ENCODE results near the gene MOK. TPM values are rescaled to one million over a fixed set of nuclear protein-coding genes. Genes with fewer than 3 reads are reported as not detected.

The MOK gene
- total RNA-seq, 2 donors from 2014 or later, result 4.8 to 6.9 TPM

DNA sequence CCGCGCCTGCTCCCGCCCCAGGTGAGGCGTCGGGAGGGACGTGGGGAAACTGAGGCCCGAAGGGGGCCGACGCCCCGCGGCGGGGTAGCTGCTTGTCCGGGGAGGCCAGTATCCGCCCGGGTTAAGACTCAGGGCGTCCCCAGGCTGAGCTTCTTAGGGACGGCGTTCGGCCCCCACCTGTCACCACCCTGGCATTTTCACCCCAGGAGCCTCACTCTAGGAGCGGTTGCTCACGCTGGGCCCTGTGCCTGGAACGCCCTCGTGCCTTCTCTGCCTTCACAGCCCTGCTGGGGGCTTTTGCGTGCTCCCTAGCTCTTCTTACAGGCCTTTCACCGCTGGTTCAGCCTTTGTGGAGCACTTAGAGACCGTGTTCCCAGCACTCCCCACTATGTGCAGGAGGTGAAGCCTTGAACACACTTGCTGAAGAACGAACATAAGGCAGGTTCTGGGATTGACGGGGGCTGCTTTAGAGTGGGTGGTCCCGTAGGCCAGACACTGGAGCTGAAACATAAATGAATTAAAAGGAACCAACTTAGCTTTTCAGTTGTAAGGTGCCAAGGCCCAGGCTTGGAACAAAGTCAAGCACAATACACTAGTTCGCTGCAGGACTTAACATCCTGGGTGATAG, 15.2 kb upstream of the MOK start:
- TF ChIP-seq, protein P1, sequence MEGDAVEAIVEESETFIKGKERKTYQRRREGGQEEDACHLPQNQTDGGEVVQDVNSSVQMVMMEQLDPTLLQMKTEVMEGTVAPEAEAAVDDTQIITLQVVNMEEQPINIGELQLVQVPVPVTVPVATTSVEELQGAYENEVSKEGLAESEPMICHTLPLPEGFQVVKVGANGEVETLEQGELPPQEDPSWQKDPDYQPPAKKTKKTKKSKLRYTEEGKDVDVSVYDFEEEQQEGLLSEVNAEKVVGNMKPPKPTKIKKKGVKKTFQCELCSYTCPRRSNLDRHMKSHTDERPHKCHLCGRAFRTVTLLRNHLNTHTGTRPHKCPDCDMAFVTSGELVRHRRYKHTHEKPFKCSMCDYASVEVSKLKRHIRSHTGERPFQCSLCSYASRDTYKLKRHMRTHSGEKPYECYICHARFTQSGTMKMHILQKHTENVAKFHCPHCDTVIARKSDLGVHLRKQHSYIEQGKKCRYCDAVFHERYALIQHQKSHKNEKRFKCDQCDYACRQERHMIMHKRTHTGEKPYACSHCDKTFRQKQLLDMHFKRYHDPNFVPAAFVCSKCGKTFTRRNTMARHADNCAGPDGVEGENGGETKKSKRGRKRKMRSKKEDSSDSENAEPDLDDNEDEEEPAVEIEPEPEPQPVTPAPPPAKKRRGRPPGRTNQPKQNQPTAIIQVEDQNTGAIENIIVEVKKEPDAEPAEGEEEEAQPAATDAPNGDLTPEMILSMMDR (IDR thresholded peaks at IDR 0.05), result no peak
- Histone ChIP-seq H3K4me1 (peaks cover 7% of the 10 kb centered on the region), H3K9me3 (no peaks in the 10 kb centered on the region), H3K27ac (peak overlapping the region; percentile 80), H3K36me3 (no peaks in the 10 kb centered on the region), H3K9ac (ENCODE audit: low read depth in 2 of 2, low read length in 2 of 2) (peak overlapping the region; percentile 80 to 88), H3K27me3 (no peaks in the 10 kb centered on the region), H3K4me3 (peak overlapping the region; percentile 83)
- DNase-seq, result peak; percentile 48
- intact Hi-C loops (cut with DNase I), result no loop called here

DNA sequence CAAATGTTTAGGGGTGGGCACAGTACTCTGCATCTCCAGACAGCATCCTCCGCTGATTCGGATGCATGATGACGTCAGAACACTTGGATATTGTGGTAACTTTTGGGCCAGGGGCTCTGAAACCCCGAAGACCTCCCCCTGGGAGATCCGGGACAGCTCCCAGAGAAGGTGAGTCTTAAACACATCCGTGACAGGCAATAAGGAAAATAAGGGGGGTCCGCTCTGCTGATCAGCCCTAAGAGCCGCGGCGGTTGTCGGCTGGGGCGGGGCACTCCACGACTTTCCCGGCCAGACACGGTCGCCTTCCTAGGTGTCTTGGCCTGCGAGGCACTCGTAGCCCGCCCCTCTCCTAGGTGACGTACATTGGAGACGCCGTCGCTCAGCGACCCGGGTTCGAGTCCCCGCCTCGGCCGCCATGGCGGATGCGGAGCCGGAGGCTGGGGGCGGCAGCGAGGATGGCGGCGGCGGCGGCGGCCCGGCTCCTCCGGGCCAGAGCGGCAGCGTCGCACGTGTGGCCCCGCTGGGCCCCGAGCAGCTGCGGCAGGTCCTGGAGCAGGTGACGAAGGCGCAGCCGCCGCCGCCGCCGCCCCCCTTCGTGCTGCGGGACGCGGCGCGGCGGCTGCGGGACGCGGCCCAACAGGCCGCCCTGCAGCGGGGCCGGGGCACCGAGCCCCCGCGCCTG, 14.5 kb upstream of the MOK start, which contains the start of gene ZNF839:
TSS of gene ZNF839 (plus strand) at position 396 of the 682 bp plus-strand sequence. CDS start at position 416, 20 bp downstream.
- H3K4me1 ChIP-seq, result peaks cover 7% of the 10 kb centered on the region
- peak within 1 kb of the TSS; percentile 82 to 88 for H3K9ac ChIP-seq (ENCODE audit: low read depth in 2 of 2, low read length in 2 of 2)
- no peaks in the 10 kb centered on the region for H3K36me3 ChIP-seq
- H3K4me3 ChIP-seq, result peak within 1 kb of the TSS; percentile 83
- intact Hi-C loops (cut with DNase I), result loop anchor here (10.0 kb wide), 1 partner anchor 355 kb away; the partner anchor contains the start of gene DYNC1H1
- DNase-seq, result peak; percentile 94
- no peaks in the 10 kb centered on the region for H3K9me3 ChIP-seq
- TF ChIP-seq, protein P1 (IDR thresholded peaks at IDR 0.05), result no peak
- H3K27ac ChIP-seq, result peak within 1 kb of the TSS; percentile 80
- H3K27me3 ChIP-seq, result no peaks in the 10 kb centered on the region

DNA sequence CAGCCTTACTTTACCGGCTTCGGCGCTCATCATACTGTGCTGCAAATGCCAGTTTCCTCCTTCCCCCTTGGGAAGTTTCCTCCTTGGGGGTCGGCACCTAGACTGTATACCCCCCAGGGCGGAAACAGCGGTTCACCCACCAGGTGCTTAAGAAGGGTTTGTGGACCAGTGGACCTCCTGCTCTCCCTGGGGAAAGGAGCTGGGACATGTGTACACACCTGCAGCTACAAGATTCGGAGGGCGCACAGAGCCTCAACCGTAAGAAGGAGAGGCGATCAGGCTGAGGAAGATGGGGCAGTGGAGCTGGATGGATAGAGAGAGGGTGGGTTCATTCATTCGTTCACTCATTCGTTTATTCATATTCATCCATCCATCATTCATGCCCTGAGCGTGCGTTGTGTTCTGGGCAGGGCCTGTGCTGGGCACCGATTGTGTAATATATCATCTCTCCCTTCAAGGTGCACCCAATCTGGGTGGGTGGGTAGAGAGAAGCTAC, 13.9 kb upstream of the MOK start:
- H3K27ac ChIP-seq, result peak overlapping the region; percentile 80
- peaks cover 7% of the 10 kb centered on the region for H3K4me1 ChIP-seq
- peak overlapping the region; percentile 82 to 88 for H3K9ac ChIP-seq (ENCODE audit: low read depth in 2 of 2, low read length in 2 of 2)
- peak; percentile 30 for DNase-seq
- peak overlapping the region; percentile 83 for H3K4me3 ChIP-seq
- H3K27me3 ChIP-seq, result no peaks in the 10 kb centered on the region
- H3K9me3 ChIP-seq, result no peaks in the 10 kb centered on the region
- intact Hi-C loops (cut with DNase I), result loop anchor here (10.0 kb wide), 1 partner anchor 354 kb away; the partner anchor contains the start of gene DYNC1H1
- H3K36me3 ChIP-seq, result no peaks in the 10 kb centered on the region
- TF ChIP-seq, protein P1 (IDR thresholded peaks at IDR 0.05), result no peak

DNA sequence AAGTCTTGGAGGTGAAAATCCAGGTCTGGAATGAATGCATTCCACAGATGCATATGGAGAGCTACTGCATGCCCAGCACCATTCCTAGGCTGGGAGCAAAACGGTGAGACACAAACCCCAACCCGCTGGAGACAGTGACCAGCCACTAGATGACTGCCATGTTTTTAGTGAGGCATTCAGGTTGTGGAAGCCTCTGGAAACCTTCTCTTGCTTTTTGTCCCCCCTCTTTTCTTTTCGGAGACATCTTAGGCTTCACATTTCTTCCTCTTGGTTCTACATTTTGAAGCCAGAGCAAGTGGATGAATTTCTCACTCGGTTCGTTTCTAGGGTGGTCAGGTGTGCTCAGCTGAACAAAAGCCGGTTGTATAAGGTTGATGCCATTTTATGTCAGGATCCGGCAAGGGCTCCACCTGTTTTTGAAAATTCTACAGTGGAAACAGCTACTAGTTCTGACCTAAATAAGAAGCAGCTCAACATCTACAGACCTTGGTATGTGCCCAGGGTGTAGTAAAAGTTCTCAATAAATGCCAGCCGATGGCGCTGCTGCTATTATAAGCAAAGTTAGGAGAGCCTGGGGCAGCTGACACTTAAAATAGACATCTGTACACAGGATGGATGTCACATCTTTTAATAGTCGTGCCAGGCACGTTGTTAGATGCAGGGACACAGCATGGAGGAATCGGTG, 12.7 kb upstream of the MOK start:
- TF ChIP-seq, protein P1 (IDR thresholded peaks at IDR 0.05), result peak; percentile 13
- Histone ChIP-seq H3K9me3 (no peaks in the 10 kb centered on the region), H3K36me3 (no peaks in the 10 kb centered on the region), H3K27me3 (no peaks in the 10 kb centered on the region), H3K9ac (ENCODE audit: low read depth in 2 of 2, low read length in 2 of 2) (peak overlapping the region; percentile 62 to 89), H3K4me1 (peaks cover 7% of the 10 kb centered on the region), H3K4me3 (peak overlapping the region; percentile 51), H3K27ac (peak overlapping the region; percentile 88)
- intact Hi-C loops (cut with DNase I), result loop anchor here (10.0 kb wide), 1 partner anchor 353 kb away; the partner anchor contains the start of gene DYNC1H1
- peak; percentile 59 for DNase-seq
